SK-N-SH (cell line): ENCODE data around the gene ATP6AP1. TPM values are rescaled to one million over a fixed set of nuclear protein-coding genes. Genes with fewer than 3 reads are reported as not detected.

Experiments used
- CTCF ChIA-PET: fragments of 300-600, 350-600 bp; formaldehyde crosslinking; extraction: SDS; loops from one replicate; lab custom pipeline; 2021; lab: Yijun Ruan, JAX
- POLR2A ChIA-PET: fragments of 350-600 bp; sonication (Branson Sonifier 250); formaldehyde crosslinking; extraction: SDS; loops from one replicate; lab custom pipeline; 2020; ENCODE audit warnings: antibody characterized with exemption, inconsistent platforms; lab: Yijun Ruan, JAX
- DNase-seq: peaks from one replicate; pipeline ENCODE4 v3.0.0; 2012
- H2AFZ ChIP-seq: fragments of 200-600 bp; sonication (generic); 2 replicates; pipeline ENCODE4 v1.8.1; 2016; ENCODE audit warnings: antibody characterized with exemption, mild to moderate bottlenecking, low read depth
- H3F3A ChIP-seq: fragments of 200-600 bp; sonication (generic); replicated peaks from 2 replicates; pipeline ENCODE3; 2016; ENCODE audit warnings: antibody characterized with exemption, mild to moderate bottlenecking; ENCODE audit not compliant: insufficient read depth
- H3K27ac ChIP-seq, 2 experiments: fragments of 200-500 bp in 1 of 2; fragments of 200-600 bp in 1 of 2; sonication (Bioruptor generic) in 1 of 2; sonication (generic), shearing (Covaris generic) in 1 of 2; 2 replicates each; pipeline versions ENCODE4 v1.5.1 to v1.6.1; 2014 to 2016; ENCODE audit warnings: low read depth in 2 of 2, inconsistent platforms in 1 of 2, low read length in 1 of 2, mild to moderate bottlenecking in 1 of 2, mixed read lengths in 1 of 2
- H3K27me3 ChIP-seq: fragments of 200-600 bp; sonication (generic), shearing (Covaris generic); 2 replicates; pipeline ENCODE4 v1.6.1; 2016; ENCODE audit warnings: mixed run types; ENCODE audit not compliant: insufficient read depth
- H3K36me3 ChIP-seq, 2 experiments: fragments of 200-500 bp in 1 of 2; fragments of 200-600 bp in 1 of 2; sonication (Bioruptor generic) in 1 of 2; sonication (generic) in 1 of 2; replicated peaks in 1 of 2; 2 replicates each; pipeline versions ENCODE3 to v1.5.1; 2014 to 2016; ENCODE audit warnings: low read length in 1 of 2, mild to moderate bottlenecking in 1 of 2; ENCODE audit not compliant: insufficient read depth in 2 of 2, control insufficient read depth in 1 of 2
- H3K4me1 ChIP-seq, 2 experiments: fragments of 200-500 bp in 1 of 2; fragments of 200-600 bp in 1 of 2; sonication (Bioruptor generic) in 1 of 2; sonication (generic), shearing (Covaris generic) in 1 of 2; 2 replicates each; pipeline versions ENCODE4 v1.5.1 to v1.6.1; 2014 to 2016; ENCODE audit warnings: low read depth in 1 of 2, low read length in 1 of 2, mixed run types in 1 of 2; ENCODE audit not compliant: insufficient read depth in 2 of 2, control insufficient read depth in 1 of 2
- H3K4me2 ChIP-seq: fragments of 200-600 bp; sonication (generic), shearing (Covaris generic); 2 replicates; pipeline ENCODE4 v1.6.1; 2017; ENCODE audit warnings: mixed run types
- H3K4me3 ChIP-seq, 2 experiments: fragments of 200-500 bp in 1 of 2; fragments of 200-600 bp in 1 of 2; sonication (Bioruptor generic) in 1 of 2; sonication (generic), shearing (Covaris generic) in 1 of 2; 2 replicates each; pipeline versions ENCODE4 v1.5.1 to v1.8.1; 2014 to 2016; ENCODE audit warnings: low read depth in 2 of 2, inconsistent platforms in 1 of 2, low read length in 1 of 2, mild to moderate bottlenecking in 1 of 2, mixed read lengths in 1 of 2, moderate library complexity in 1 of 2
- H3K79me2 ChIP-seq: fragments of 200-600 bp; sonication (generic); 2 replicates; pipeline ENCODE4 v1.8.1; 2017; ENCODE audit warnings: mild to moderate bottlenecking; ENCODE audit not compliant: insufficient read depth
- H3K9ac ChIP-seq: fragments of 200-600 bp; sonication (generic); 2 replicates; pipeline ENCODE4 v1.6.1; 2017; ENCODE audit warnings: mixed run types
- H3K9me2 ChIP-seq: fragments of 200-600 bp; sonication (generic); 2 replicates; pipeline ENCODE4 v1.6.1; 2017; ENCODE audit warnings: mixed run types
- H3K9me3 ChIP-seq: fragments of 200-600 bp; sonication (generic); 2 replicates; pipeline ENCODE4 v1.6.1; 2017; ENCODE audit warnings: mixed run types, mild to moderate bottlenecking, moderate library complexity
- H4K20me1 ChIP-seq: fragments of 200-600 bp; sonication (generic); 2 replicates; pipeline ENCODE4 v1.6.1; 2017; ENCODE audit warnings: mild to moderate bottlenecking, mixed run types; ENCODE audit not compliant: insufficient read depth
- ELF1 ChIP-seq: IDR thresholded peaks from 2 replicates; pipeline ENCODE4 v1.4.0; 2012
- EP300 ChIP-seq, 2 experiments: IDR thresholded peaks; 2 replicates each; pipeline versions ENCODE4 v1.4.0 to v1.6.1; 2012; ENCODE audit warnings: borderline replicate concordance in 1 of 2, low read depth in 1 of 2, low read length in 1 of 2
- EZH2phosphoT487 ChIP-seq: fragments of 200-600 bp; sonication (generic); IDR thresholded peaks from 2 replicates; pipeline ENCODE4 v1.6.1; 2017; ENCODE audit warnings: low read depth, mixed run types, mild to moderate bottlenecking, antibody characterized with exemption, moderate library complexity, borderline replicate concordance
- FOSL2 ChIP-seq: IDR thresholded peaks from 2 replicates; pipeline ENCODE4 v1.4.0; 2012; ENCODE audit warnings: low read depth, mild to moderate bottlenecking, moderate library complexity, borderline replicate concordance
- GATA2 ChIP-seq: sonication (generic); formaldehyde crosslinking; IDR thresholded peaks from 2 replicates; pipeline ENCODE4 v1.5.0; 2020; ENCODE audit warnings: mild to moderate bottlenecking, missing genetic modification reagents
- MEF2A ChIP-seq: IDR thresholded peaks from 2 replicates; pipeline ENCODE4 v1.4.0; 2012; ENCODE audit warnings: low read depth, borderline replicate concordance
- NRF1 ChIP-seq: IDR thresholded peaks from 2 replicates; pipeline ENCODE4 v1.6.1; 2012; ENCODE audit warnings: low read depth, mild to moderate bottlenecking, low read length
- POLR2AphosphoS5 ChIP-seq: IDR thresholded peaks from 2 replicates; pipeline ENCODE4 v1.6.1; 2012; ENCODE audit warnings: low read depth, low read length
- RAD21 ChIP-seq: IDR thresholded peaks from 2 replicates; pipeline ENCODE4 v1.6.1; 2012; ENCODE audit warnings: mild to moderate bottlenecking, low read length
- RCOR1 ChIP-seq: fragments of 150-350 bp; IDR thresholded peaks from 2 replicates; pipeline ENCODE4 v1.6.1; 2017; ENCODE audit warnings: antibody characterized with exemption, low read length
- REST ChIP-seq: IDR thresholded peaks from 2 replicates; pipeline ENCODE4 v1.6.1; 2012; ENCODE audit warnings: mild to moderate bottlenecking, low read depth, low read length, moderate library complexity
- RXRA ChIP-seq: IDR thresholded peaks from 2 replicates; pipeline ENCODE4 v1.4.0; 2012; ENCODE audit warnings: low read depth, mild to moderate bottlenecking, borderline replicate concordance
- SIN3A ChIP-seq: IDR thresholded peaks from 2 replicates; pipeline ENCODE4 v1.6.1; 2012; ENCODE audit warnings: low read depth, mild to moderate bottlenecking, low read length, moderate library complexity, borderline replicate concordance
- SMC3 ChIP-seq: IDR thresholded peaks from 2 replicates; pipeline ENCODE4 v1.6.1; 2012; ENCODE audit warnings: low read depth, low read length, improper control_type of control experiment
- TCF12 ChIP-seq: IDR thresholded peaks from 2 replicates; pipeline ENCODE4 v1.4.0; 2012
- TEAD4 ChIP-seq: IDR thresholded peaks from 2 replicates; pipeline ENCODE4 v1.4.0; 2012; ENCODE audit warnings: mild to moderate bottlenecking, borderline replicate concordance; ENCODE audit not compliant: insufficient read depth
- WGBS: methylation state at CpG from one replicate; pipeline ENCODE4 v1.1.6; 2017; ENCODE audit warnings: low lambda C conversion rate; 5-methylcytosine and 5-hydroxymethylcytosine counted together
- polyA plus RNA-seq, 3 experiments: library from polyadenylated mRNA; depleted of rRNA; stranded (reverse); fragments of >200 nt; gene quantifications; 2 replicates each; pipeline ENCODE4 v1.2.3, GENCODE V29; 2012
- TF ChIP-seq, protein P1 (sequence below): IDR thresholded peaks from 2 replicates; pipeline ENCODE4 v1.4.0; 2012; ENCODE audit warnings: low read depth, borderline replicate concordance
- TF ChIP-seq, protein P2 (sequence below): fragments of 200-600 bp; sonication (generic); IDR thresholded peaks from 2 replicates; pipeline ENCODE4 v1.6.1; 2017; ENCODE audit warnings: antibody characterized with exemption, mild to moderate bottlenecking, moderate library complexity

ATP6AP1 gene
- polyA plus RNA-seq, 1 of the 3 experiments (the other 2 are of a cell fraction), result 102 TPM

DNA sequence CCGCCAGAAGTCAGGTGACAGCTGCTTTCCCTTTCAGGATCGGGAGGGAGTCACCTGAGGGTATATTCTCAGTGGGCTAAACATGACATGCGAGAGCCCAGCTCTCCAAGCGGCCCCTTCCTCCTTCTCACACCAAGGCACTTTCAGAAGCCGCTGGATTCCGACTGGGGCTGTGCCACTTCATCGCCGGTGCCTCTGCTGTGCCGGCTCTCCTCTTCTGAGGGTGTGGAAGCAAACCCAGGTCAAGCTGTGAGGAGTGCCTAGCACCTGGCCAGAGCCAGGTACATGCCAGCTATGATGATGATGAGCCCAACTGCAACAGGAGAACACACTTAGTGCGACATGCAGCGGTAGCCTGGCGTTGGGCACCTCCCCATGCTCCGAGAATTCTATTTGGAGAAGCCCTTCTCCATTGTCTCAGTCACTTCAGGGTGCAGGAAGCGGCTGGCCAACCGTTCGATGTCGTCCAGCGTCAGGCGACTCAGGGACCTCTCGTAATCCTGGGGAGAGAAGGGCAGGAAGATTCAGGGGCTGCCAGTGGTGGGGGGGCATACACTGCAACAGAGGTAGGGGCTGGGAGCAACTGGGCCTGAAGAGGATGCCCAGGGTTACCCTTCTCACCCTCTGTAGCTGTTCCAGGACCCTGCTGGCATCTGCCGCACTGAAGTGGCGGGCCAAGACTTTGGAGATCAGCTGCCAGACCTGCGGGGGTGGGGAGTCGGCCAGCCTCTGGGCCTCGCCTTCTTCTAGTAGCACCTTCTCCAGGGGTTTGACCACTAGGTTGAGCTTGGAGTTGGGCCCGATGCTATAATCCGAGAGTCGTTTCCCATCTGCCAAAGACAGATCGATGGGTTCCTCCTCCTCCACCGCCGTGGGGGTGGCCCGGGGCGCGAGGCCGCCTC, 56.9 kb downstream of the ATP6AP1 start:
- Histone ChIP-seq H3K4me2 (peak overlapping the region; percentile 80), H3K36me3 (peaks cover 0 to 14% of the 10 kb centered on the region in 2 experiments), H3K9ac (peak overlapping the region; percentile 49; the same call in 1 of the 2 replicates), H3K4me1 (peaks cover 0 to 17% of the 10 kb centered on the region in 2 experiments; a peak in 1 of 4 replicates), H3K4me3 (peak overlapping the region; percentile 56 to 63), H3F3A (no peaks in the 10 kb centered on the region), H3K79me2 (peaks cover 19% of the 10 kb centered on the region; the same call in 1 of the 2 replicates), H3K27me3 (0 out of 2 replicates have a peak, but pooled peaks cover 11% of the 10 kb centered on the region), H3K27ac (peak overlapping the region; percentile 20 to 77; a peak in 1 of 4 replicates), H4K20me1 (no peaks in the 10 kb centered on the region), H2AFZ (no peak overlapping the region), H3K9me3 (no peaks in the 10 kb centered on the region), H3K9me2 (no peaks in the 10 kb centered on the region)
- no peak for TF ChIP-seq EZH2phosphoT487
- TF ChIP-seq POLR2AphosphoS5, result no peak
- TF ChIP-seq REST, result no peak
- TF ChIP-seq SIN3A, result no peak
- no peak for TF ChIP-seq FOSL2
- TF ChIP-seq RXRA, result no peak
- no peak for TF ChIP-seq RAD21
- TF ChIP-seq MEF2A, result no peak
- no peak for TF ChIP-seq EP300 (IDR thresholded peaks at IDR 0.05; ENCODE audit: borderline replicate concordance in 1 of 2, low read depth in 1 of 2, low read length in 1 of 2)
- TF ChIP-seq RCOR1, result no peak
- TF ChIP-seq, protein P1, sequence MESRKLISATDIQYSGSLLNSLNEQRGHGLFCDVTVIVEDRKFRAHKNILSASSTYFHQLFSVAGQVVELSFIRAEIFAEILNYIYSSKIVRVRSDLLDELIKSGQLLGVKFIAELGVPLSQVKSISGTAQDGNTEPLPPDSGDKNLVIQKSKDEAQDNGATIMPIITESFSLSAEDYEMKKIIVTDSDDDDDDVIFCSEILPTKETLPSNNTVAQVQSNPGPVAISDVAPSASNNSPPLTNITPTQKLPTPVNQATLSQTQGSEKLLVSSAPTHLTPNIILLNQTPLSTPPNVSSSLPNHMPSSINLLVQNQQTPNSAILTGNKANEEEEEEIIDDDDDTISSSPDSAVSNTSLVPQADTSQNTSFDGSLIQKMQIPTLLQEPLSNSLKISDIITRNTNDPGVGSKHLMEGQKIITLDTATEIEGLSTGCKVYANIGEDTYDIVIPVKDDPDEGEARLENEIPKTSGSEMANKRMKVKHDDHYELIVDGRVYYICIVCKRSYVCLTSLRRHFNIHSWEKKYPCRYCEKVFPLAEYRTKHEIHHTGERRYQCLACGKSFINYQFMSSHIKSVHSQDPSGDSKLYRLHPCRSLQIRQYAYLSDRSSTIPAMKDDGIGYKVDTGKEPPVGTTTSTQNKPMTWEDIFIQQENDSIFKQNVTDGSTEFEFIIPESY, result no peak
- TF ChIP-seq, protein P2, sequence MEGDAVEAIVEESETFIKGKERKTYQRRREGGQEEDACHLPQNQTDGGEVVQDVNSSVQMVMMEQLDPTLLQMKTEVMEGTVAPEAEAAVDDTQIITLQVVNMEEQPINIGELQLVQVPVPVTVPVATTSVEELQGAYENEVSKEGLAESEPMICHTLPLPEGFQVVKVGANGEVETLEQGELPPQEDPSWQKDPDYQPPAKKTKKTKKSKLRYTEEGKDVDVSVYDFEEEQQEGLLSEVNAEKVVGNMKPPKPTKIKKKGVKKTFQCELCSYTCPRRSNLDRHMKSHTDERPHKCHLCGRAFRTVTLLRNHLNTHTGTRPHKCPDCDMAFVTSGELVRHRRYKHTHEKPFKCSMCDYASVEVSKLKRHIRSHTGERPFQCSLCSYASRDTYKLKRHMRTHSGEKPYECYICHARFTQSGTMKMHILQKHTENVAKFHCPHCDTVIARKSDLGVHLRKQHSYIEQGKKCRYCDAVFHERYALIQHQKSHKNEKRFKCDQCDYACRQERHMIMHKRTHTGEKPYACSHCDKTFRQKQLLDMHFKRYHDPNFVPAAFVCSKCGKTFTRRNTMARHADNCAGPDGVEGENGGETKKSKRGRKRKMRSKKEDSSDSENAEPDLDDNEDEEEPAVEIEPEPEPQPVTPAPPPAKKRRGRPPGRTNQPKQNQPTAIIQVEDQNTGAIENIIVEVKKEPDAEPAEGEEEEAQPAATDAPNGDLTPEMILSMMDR, result no peak
- TF ChIP-seq GATA2, result no peak
- no peak for TF ChIP-seq TCF12
- TF ChIP-seq ELF1, result no peak
- TF ChIP-seq SMC3, result no peak
- no peak for TF ChIP-seq TEAD4
- no peak for TF ChIP-seq NRF1
- ChIA-PET POLR2A (interaction anchor here (1.5 to 2.4 kb wide), 3 partner anchors 26 to 88 kb away, joined by 5 to 8 read pairs (median 7); partner anchors contain the start of gene RPL10), CTCF (interaction anchor here (1.1 kb wide), 1 partner anchor 86 kb away, joined by 3 read pairs; no protein-coding TSS in a partner anchor)
- WGBS, result 57% methylated on average over 18 of the region's 35 CpGs
- no peak for DNase-seq
